ENCODE data around the gene LDB2. TPM values are rescaled to one million over a fixed set of nuclear protein-coding genes. Genes with fewer than 3 reads are reported as not detected.

The LDB2 gene
- total RNA-seq, 1 experiment from 2014 or later: not detected

DNA sequence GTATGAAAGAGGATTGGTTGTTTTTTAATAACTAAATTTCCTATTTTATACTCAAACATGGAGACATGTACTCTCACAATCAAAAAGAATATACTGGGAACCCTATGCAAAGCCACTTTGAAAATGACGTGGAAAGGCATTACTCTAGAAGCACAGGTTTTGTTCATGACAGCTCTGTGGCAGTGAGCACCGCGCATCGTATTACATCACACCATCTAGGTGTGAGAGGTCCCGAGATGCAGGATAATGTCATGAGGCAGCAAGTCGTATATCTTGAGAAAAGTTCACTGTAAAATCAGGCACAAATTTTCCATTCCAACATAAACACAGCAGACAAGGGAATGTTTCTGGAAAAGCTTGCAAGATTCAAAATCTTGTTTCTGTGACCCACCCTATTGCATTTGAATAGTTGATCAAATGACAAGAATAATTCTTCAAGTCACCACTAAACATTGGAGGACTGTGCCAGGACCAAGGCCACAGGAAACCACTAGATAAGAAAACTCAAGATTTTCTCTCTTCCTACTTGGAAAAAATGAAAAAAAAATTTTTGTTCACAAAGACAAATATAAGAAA lies 127.6 kb downstream of the LDB2 start:
- H3K4me2 ChIP-seq (ENCODE audit: low read length): no peak overlapping the region
- H3K9me2 ChIP-seq (replicated peaks; ENCODE audit: low read length): no peaks in the 10 kb centered on the region
- H3K9ac ChIP-seq (ENCODE audit: low read length): no peak overlapping the region
- H3F3A ChIP-seq (ENCODE audit: low read length, unreplicated experiment): no peaks in the 10 kb centered on the region
- no peaks in the 10 kb centered on the region for H3K9me3 ChIP-seq (ENCODE audit: low read length)
- no peaks in the 10 kb centered on the region for H3K36me3 ChIP-seq (ENCODE audit: low read depth, low read length)
- no peak overlapping the region for H3K27ac ChIP-seq (ENCODE audit: low read length)
- CTCF ChIA-PET: no interaction called here
- POLR2A ChIA-PET (ENCODE audit: unreplicated experiment): no interaction called here
- H3K4me1 ChIP-seq (ENCODE audit: insufficient read depth, low read length): no peaks in the 10 kb centered on the region
- TF ChIP-seq EZH2 (IDR thresholded peaks at IDR 0.05; ENCODE audit: low read length, unreplicated experiment): no peak
- no peak for TF ChIP-seq EZH2phosphoT487 (IDR thresholded peaks at IDR 0.05; ENCODE audit: borderline replicate concordance, low read length)
- no peak for TF ChIP-seq CTCF (conservative IDR thresholded peaks at IDR 0.05; ENCODE audit: low read depth, low read length)
- H3K79me2 ChIP-seq (ENCODE audit: low read length): no peaks in the 10 kb centered on the region
- ATAC-seq (no peak), DNase-seq (no peak)
- no TSS peak for BruUV-seq (replicated peaks)
- H4K20me1 ChIP-seq (ENCODE audit: low read length): no peaks in the 10 kb centered on the region
- no peak overlapping the region for H2AFZ ChIP-seq (ENCODE audit: low read length)
- peaks cover 72% of the 10 kb centered on the region for H3K27me3 ChIP-seq (ENCODE audit: low read length)
- no peak overlapping the region for H3K4me3 ChIP-seq (ENCODE audit: low read length)
- intact Hi-C loops (cut with micrococcal nuclease): no loop called here

- H3K4me3 ChIP-seq (ENCODE audit: low read length): no peak overlapping the region
- CTCF ChIA-PET: no interaction called here
- POLR2A ChIA-PET (ENCODE audit: unreplicated experiment): no interaction called here
- no peaks in the 10 kb centered on the region for H4K20me1 ChIP-seq (ENCODE audit: low read length)
- ATAC-seq: no peak
- H3K4me1 ChIP-seq (ENCODE audit: insufficient read depth, low read length): no peaks in the 10 kb centered on the region
- H3K36me3 ChIP-seq (ENCODE audit: low read depth, low read length): no peaks in the 10 kb centered on the region
- H3F3A ChIP-seq (ENCODE audit: low read length, unreplicated experiment): no peaks in the 10 kb centered on the region
- H3K9ac ChIP-seq (ENCODE audit: low read length): no peak overlapping the region
- H3K27ac ChIP-seq (ENCODE audit: low read length): no peak overlapping the region
- DNase-seq: no peak
- H3K9me3 ChIP-seq (ENCODE audit: low read length): no peaks in the 10 kb centered on the region
- no peak overlapping the region for H3K4me2 ChIP-seq (ENCODE audit: low read length)
- H3K9me2 ChIP-seq (replicated peaks; ENCODE audit: low read length): no peaks in the 10 kb centered on the region
- H2AFZ ChIP-seq (ENCODE audit: low read length): no peak overlapping the region
- TF ChIP-seq EZH2phosphoT487 (IDR thresholded peaks at IDR 0.05; ENCODE audit: borderline replicate concordance, low read length): no peak
- no peak for TF ChIP-seq CTCF (conservative IDR thresholded peaks at IDR 0.05; ENCODE audit: low read depth, low read length)
- no peak for TF ChIP-seq EZH2 (IDR thresholded peaks at IDR 0.05; ENCODE audit: low read length, unreplicated experiment)
- intact Hi-C loops (cut with micrococcal nuclease): no loop called here
- no peaks in the 10 kb centered on the region for H3K79me2 ChIP-seq (ENCODE audit: low read length)
- peaks cover 53% of the 10 kb centered on the region for H3K27me3 ChIP-seq (ENCODE audit: low read length)
- BruUV-seq (replicated peaks): no TSS peak
Measured at GRCh38 chr4:16767861-16768260, 130.6 kb downstream of the LDB2 start.

DNA sequence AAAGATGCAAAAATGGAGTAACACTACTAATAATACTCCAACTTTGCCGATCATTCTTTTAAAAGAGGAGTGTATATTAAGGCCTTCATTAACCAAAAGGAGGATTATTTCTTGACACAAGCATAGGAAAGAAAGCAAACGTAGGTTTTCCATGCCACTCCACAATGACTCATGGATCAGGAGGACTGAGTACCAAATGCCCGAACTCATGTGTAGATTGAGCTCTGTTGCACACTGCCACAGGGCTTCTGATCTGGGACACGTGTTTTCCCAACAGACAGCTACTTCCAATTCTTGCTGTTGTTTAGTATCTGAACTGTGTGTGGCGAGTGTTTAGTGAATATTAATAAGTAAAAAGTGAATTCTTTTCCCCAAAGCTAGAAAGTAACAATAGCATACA lies 131.2 kb downstream of the LDB2 start:
- ChIA-PET POLR2A (ENCODE audit: unreplicated experiment) (no interaction called here), CTCF (no interaction called here)
- Histone ChIP-seq H4K20me1 (ENCODE audit: low read length) (no peaks in the 10 kb centered on the region), H3K27me3 (ENCODE audit: low read length) (peaks cover 47% of the 10 kb centered on the region), H3F3A (ENCODE audit: low read length, unreplicated experiment) (no peaks in the 10 kb centered on the region), H3K27ac (ENCODE audit: low read length) (no peak overlapping the region), H3K9me2 (replicated peaks; ENCODE audit: low read length) (no peaks in the 10 kb centered on the region), H2AFZ (ENCODE audit: low read length) (no peak overlapping the region), H3K4me1 (ENCODE audit: insufficient read depth, low read length) (no peaks in the 10 kb centered on the region), H3K4me3 (ENCODE audit: low read length) (no peak overlapping the region), H3K4me2 (ENCODE audit: low read length) (no peak overlapping the region), H3K79me2 (ENCODE audit: low read length) (no peaks in the 10 kb centered on the region), H3K9me3 (ENCODE audit: low read length) (no peaks in the 10 kb centered on the region), H3K36me3 (ENCODE audit: low read depth, low read length) (no peaks in the 10 kb centered on the region), H3K9ac (ENCODE audit: low read length) (no peak overlapping the region)
- DNase-seq (no peak), ATAC-seq (no peak)
- no TSS peak for BruUV-seq (replicated peaks)
- intact Hi-C loops (cut with micrococcal nuclease): no loop called here
- TF ChIP-seq EZH2phosphoT487 (IDR thresholded peaks at IDR 0.05; ENCODE audit: borderline replicate concordance, low read length): no peak
- TF ChIP-seq CTCF (conservative IDR thresholded peaks at IDR 0.05; ENCODE audit: low read depth, low read length): no peak
- TF ChIP-seq EZH2 (IDR thresholded peaks at IDR 0.05; ENCODE audit: low read length, unreplicated experiment): no peak

Measured in PC-3 (cell line).